ENCODE results near the gene CAMTA1.
"Not testable (repeated sequence)": the region's sequence is repeated elsewhere in the genome, so short reads cannot be mapped to it uniquely, and the experiment has no call there.

The CAMTA1 gene

DNA sequence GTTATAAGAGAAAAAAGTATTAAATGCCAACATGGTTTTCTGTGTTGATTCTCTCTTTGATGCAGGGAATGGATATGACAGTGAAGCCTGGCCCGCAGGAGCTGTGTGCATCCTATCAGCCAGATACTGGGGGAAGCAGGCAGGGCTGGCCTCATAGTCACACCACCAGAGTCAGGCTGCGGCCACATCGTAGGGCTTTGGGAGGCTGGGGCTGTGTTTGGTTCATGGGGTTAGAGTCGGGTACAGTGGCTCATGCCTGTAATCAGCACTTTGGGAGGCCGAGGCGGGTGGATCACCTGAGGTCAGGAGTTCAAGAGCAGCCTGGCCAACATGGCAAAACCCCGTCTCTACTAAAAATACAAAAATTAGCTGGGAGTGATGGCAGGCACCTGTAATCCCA, 545.5 kb downstream of the CAMTA1 start:
- ATAC-seq: not testable (repeated sequence)

- ATAC-seq: no peak
Observed at GRCh38 chr1:7331926-7332535, 546.8 kb downstream of the CAMTA1 start.

GRCh38 chr1:7333094-7333493, 547.8 kb downstream of the CAMTA1 start:
- ATAC-seq: no peak

- no peak for ATAC-seq
Observed at GRCh38 chr1:7333620-7334019, 548.4 kb downstream of the CAMTA1 start.

- ATAC-seq: no peak
Observed at GRCh38 chr1:7334475-7335035, 549.3 kb downstream of the CAMTA1 start.

- ATAC-seq: no peak
Observed at GRCh38 chr1:7335224-7335879, 550.1 kb downstream of the CAMTA1 start.

DNA sequence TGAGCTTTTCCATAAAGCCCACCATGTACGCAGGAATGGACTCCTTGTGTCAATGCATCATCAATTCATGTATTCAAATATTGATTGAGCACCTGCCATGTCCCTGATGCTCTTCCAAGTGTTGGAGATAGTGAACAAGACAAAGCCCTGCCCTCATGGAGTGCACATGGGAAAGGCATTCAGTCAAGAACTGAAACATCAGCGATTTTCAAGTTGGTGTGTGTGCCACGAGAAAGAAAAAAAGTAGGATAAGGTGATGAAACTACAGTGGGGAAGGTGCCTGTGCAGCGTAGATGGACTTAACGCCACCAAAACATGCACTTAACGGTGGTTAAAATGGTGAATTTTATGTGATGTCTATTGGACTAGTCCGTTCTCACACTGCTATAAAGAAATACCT, 553.2 kb downstream of the CAMTA1 start:
- ATAC-seq: no peak

- ATAC-seq: no peak
Observed at GRCh38 chr1:7339014-7339413, 553.8 kb downstream of the CAMTA1 start.

- no peak for ATAC-seq
Observed at GRCh38 chr1:7339953-7340352, 554.7 kb downstream of the CAMTA1 start.

DNA sequence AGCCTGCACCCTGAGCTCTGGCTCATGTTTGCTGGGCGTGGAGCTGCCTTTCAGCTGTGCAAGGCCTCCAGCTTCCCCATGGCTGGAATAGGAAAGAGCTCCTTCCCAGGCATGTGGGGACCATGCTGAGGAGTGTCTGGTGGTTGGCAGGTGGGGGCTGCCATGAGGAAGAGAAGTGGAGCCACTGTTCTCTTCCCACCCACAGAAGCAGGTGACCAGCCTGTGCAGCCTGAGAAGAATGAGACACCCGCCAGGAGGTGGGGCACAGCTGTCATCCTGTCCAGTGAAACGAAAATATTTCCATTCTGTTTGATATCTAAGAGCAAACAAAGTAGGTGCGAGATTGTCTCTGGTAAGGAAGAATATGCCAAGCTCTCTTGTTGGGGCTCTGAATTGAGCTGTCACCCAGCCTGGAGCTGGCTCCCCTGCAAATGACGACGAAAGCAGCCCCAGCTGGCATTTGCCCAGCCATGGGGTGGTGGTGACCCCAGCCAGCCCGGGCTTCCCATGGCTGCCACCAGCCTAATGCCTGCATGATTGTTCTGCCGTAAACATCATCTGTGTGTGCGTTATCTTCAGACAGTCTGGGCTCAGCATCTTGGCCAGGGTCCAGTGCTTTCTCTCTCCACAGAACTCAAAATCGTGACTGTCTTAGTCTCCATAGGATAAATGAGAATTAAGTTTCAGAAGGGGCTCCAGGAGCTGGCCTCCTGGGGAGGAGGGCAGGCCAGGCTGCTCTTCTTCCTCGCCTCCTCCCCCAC, 556.1 kb downstream of the CAMTA1 start:
- ATAC-seq: no peak

DNA sequence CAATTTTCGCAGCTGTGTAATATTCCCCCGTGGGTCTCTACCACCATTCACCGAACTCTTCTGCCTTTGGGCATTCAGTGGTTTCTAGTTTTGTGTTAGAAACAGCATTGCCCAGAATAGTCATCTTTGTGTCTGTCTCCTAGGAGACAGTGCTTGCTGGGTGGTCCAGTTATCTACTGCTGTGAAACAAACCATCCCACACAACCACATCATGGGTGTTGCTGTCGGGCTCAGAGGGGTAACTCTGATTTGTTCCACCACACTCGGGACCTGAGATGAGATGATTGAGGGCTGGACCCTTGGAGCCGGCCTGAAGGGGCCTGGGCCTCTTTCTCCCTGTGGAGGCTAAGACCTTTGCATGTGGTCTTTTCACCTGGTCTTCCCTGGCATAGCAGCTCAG, 558.6 kb downstream of the CAMTA1 start:
- no peak for ATAC-seq

- no peak for ATAC-seq
Observed at GRCh38 chr1:7344299-7344698, 559.0 kb downstream of the CAMTA1 start.

- ATAC-seq: no peak
Observed at GRCh38 chr1:7345516-7345915, 560.3 kb downstream of the CAMTA1 start.

- ATAC-seq: no peak
Observed at GRCh38 chr1:7346070-7346596, 560.9 kb downstream of the CAMTA1 start.

DNA sequence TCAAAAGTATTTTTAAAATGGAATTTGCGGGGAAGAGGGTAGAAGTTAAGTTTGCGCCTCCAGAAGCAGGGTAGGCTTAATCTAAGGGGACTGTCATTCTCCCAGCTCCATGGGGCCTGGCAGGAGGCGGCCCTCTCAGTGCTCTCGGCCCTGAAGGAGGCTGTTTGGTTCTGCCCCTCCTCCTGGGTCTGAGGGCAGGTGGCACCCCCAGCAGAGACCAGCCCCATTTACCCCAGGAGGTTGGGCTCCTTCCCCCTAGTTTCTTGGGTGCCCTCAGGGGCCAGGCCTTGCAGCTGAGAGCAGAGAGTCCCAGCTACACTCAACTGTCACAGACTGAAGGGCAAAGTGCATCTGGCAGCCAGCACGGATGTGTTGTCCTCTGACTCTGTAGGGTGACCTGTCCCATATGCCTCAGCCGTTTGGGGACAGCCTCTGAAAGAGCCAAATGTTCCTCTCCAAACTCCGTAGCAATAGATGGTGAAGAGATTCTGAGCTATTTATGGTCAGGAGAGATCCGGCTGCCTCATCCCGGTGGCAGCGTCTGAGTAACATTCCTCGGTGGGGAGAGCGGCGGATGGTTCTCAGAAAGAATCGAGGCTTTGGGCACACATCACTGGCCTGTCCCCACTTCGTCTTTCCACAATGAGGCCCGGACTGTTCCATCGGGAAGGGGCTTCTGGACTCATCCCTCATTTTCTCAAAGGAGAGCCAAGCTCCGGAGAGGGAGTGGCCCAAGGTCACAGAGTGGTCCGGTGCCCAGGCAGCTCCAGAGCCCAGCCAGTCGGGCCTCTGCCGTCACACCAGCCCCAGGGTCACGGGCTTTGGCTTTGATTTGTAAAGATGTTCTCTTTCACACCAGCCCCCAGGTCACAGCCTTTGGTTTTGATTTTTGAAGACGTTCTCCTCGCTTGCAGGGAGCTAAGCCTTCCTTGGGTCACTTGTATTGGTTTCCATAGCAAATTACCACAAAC, 561.6 kb downstream of the CAMTA1 start:
- ATAC-seq: no peak

DNA sequence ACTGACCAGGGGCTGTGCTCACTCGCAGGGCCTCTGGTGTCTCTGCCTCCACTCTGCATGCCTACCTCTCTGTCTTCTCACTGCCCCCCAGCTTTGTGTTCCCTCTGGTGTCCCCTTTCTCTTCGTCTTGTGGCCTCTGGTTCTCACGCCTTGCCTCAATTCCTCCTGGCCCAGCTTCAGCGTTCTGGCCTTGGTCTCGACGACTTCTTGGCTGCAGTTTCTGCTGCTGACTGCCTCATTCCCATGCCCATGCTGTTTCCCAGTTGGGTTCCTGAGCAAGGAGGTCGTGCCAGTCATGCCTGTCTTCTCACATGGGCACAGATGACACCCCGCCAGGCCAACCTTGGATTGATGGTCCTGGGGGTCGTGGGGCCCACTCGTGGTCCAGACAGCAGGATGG, 562.8 kb downstream of the CAMTA1 start:
- no peak for ATAC-seq

GRCh38 chr1:7348580-7348979, 563.3 kb downstream of the CAMTA1 start:
- no peak for ATAC-seq

DNA sequence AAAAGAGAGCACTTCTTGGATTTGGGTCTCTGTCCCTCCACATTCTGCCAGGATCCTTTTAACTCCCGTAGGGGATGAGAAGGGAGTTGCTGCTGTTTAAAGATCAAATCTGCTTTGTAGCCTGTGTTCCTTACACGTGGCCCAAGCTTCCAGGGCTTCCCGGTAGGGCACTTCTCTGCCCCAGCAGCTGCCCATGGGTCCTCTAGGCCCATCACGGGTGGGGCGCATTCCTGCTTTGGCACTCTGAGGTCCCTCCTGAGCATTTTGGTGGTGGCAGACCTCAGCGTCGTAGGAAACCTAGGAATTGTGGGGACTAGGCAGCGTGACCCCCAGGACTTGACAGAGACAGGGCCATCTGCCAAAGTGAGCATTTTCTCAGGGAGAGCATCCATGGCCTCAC, 565.5 kb downstream of the CAMTA1 start:
- no peak for ATAC-seq

GRCh38 chr1:7351649-7352048, 566.4 kb downstream of the CAMTA1 start:
- no peak for ATAC-seq

DNA sequence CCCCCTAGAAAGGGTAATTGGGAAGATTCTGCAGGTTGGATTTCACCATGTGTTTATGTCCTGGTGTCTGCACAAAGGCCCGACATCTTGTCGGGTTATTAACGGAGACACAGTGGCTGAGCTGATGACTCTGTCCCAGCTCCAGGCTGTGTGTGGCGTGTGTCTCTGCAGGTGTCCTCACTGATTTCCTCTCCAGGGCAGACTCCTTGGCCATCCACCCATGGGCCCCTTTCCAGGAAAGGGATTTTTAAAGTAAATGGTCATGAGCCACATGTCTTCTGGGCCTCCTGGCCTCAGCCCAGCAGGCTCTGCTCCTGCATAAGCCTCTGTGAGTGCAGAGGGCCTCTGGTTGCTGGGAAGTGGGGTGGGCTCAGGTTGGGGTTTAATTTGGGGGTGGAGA, 567.1 kb downstream of the CAMTA1 start:
- ATAC-seq: no peak

DNA sequence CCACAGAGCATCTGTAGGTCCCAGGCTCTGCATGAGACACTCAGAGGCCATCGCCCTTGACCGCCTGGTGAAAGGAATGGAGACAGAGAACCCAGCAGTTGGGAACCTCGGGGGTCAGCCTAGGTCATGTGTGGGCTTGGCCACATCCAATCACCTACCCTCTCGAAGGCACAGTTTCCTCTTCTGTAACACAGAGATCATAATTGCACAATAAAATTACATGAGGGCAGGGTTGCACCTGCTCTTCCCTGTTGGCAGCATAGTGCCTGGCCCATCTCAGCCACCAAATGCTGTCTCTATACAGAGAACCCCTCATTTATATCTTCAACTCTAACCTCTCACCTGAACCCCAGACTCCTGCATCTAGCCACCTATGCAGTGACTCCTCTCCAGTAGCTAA, 567.7 kb downstream of the CAMTA1 start:
- ATAC-seq: no peak

- no peak for ATAC-seq
Observed at GRCh38 chr1:7355646-7356045, 570.4 kb downstream of the CAMTA1 start.

Measured in activated CD4-positive, CD25-positive, alpha-beta regulatory T cell treated with anti-CD3 and anti-CD28 coated beads, Interleukin-2, amount 50 U/mL, for 24 hours (primary cell).